GM12878 (cell line): ENCODE data around the gene DYDC1. TPM values are rescaled to one million over a fixed set of nuclear protein-coding genes. Genes with fewer than 3 reads are reported as not detected.

ENCODE experiments used
- ATAC-seq: fragments of 200-7000 bp; cut with Tn5 transposase; 3 replicates; pipeline ENCODE4 v1.9.1; 2020; ENCODE audit warnings: mild to moderate bottlenecking, moderate library complexity
- BruUV-seq: library from RNA; stranded (reverse); fragments of 400-500 nt; replicated peaks from 2 replicates; lab custom pipeline; 2021; lab: Mats Ljungman, UMichigan
- CTCF ChIA-PET: fragments of 300-600 bp; sonication (Branson Sonifier 250); formaldehyde crosslinking; extraction: SDS; loops from one replicate; lab custom pipeline; 2021; ENCODE audit warnings: inconsistent platforms; lab: Yijun Ruan, JAX
- POLR2A ChIA-PET: fragments of 350-600 bp; formaldehyde crosslinking; extraction: SDS; loops from one replicate; lab custom pipeline; 2021; ENCODE audit warnings: inconsistent platforms; lab: Charles Lee
- RAD21 ChIA-PET: fragments of 300-600 bp; sonication (Branson Sonifier 250); formaldehyde crosslinking; loops from one replicate; lab custom pipeline; 2023; ENCODE audit warnings: antibody characterized with exemption; ENCODE audit not compliant: unreplicated experiment; lab: Charles Lee
- SMC1A ChIA-PET: fragments of 300-600 bp; sonication (Branson Sonifier 250); formaldehyde crosslinking; loops from one replicate; lab custom pipeline; 2023; ENCODE audit not compliant: unreplicated experiment, uncharacterized antibody; lab: Charles Lee
- DNase-seq: peaks from one replicate; pipeline ENCODE4 v3.0.0-alpha.2; 2011; ENCODE audit warnings: low read depth, low spot score
- FAIRE-seq: peaks from 3 replicates; lab custom pipeline; 2011; peaks lifted over from hg19 to GRCh38; lab: Jason Lieb, UNC
- H2AFZ ChIP-seq: 2 replicates; pipeline ENCODE4 v1.6.0; 2011; ENCODE audit warnings: low read depth, low read length, control low read depth; ENCODE audit not compliant: control insufficient read depth
- H3K27ac ChIP-seq: 2 replicates; pipeline ENCODE4 v1.5.1; 2011; ENCODE audit warnings: control low read depth; ENCODE audit not compliant: control insufficient read depth, insufficient read depth
- H3K27me3 ChIP-seq, 2 experiments: replicated peaks in 1 of 2; 2 replicates each; pipeline versions ENCODE4 v1.6.0 to v1.6.1; 2011; ENCODE audit warnings: low read length in 1 of 2; ENCODE audit not compliant: control insufficient read depth in 2 of 2, insufficient read depth in 2 of 2
- H3K36me3 ChIP-seq, 2 experiments: 2 replicates each; pipeline ENCODE4 v1.5.1; 2011; ENCODE audit warnings: low read length in 1 of 2; ENCODE audit not compliant: control insufficient read depth in 2 of 2, insufficient read depth in 2 of 2
- H3K4me1 ChIP-seq: 2 replicates; pipeline ENCODE4 v1.6.1; 2011; ENCODE audit warnings: mild to moderate bottlenecking, low read length, moderate library complexity, mixed read lengths; ENCODE audit not compliant: control insufficient read depth, insufficient read depth
- H3K4me2 ChIP-seq: 2 replicates; pipeline ENCODE4 v1.6.0; 2011; ENCODE audit warnings: control low read depth; ENCODE audit not compliant: control insufficient read depth, insufficient read depth
- H3K4me3 ChIP-seq: fragments of 200-600 bp; sonication (generic); 2 replicates; pipeline ENCODE4 v1.5.1; 2016
- H3K79me2 ChIP-seq: 2 replicates; pipeline ENCODE4 v1.6.0; 2011; ENCODE audit warnings: low read length; ENCODE audit not compliant: control insufficient read depth, insufficient read depth
- H3K9ac ChIP-seq: 2 replicates; pipeline ENCODE4 v1.8.0; 2011; ENCODE audit warnings: low read length, control low read depth, mixed read lengths; ENCODE audit not compliant: control insufficient read depth, insufficient read depth
- H3K9me3 ChIP-seq: replicated peaks from 3 replicates; pipeline ENCODE4 v1.5.1; 2011; ENCODE audit warnings: mild to moderate bottlenecking, low read length; ENCODE audit not compliant: control insufficient read depth, insufficient read depth
- H4K20me1 ChIP-seq: 2 replicates; pipeline ENCODE4 v1.6.0; 2011; ENCODE audit not compliant: control insufficient read depth, insufficient read depth
- CHD2 ChIP-seq: IDR thresholded peaks from 2 replicates; pipeline ENCODE4 v1.6.1; 2011; ENCODE audit warnings: low read depth, low read length, improper control_type of control experiment, borderline replicate concordance
- CREB1 ChIP-seq: IDR thresholded peaks from 2 replicates; pipeline ENCODE4 v1.6.1; 2012; ENCODE audit warnings: low read depth, mild to moderate bottlenecking, inconsistent platforms
- CREM ChIP-seq: IDR thresholded peaks from 2 replicates; pipeline ENCODE4 v1.6.1; 2014; ENCODE audit warnings: antibody characterized with exemption, low read depth
- CUX1 ChIP-seq: IDR thresholded peaks from 2 replicates; pipeline ENCODE4 v1.6.1; 2012; ENCODE audit warnings: improper control_type of control experiment, low read depth, low read length; ENCODE audit not compliant: insufficient replicate concordance
- EED ChIP-seq: sonication (generic); IDR thresholded peaks from 2 replicates; pipeline ENCODE4 v1.6.1; 2016; ENCODE audit warnings: antibody characterized with exemption, low read depth
- ETV6 ChIP-seq, 2 experiments: fragments of 450-650 bp in 1 of 2; IDR thresholded peaks in 1 of 2; conservative IDR thresholded peaks in 1 of 2; 2 replicates each; pipeline ENCODE4 v1.6.1; 2014; ENCODE audit warnings: antibody characterized with exemption in 1 of 2, borderline replicate concordance in 1 of 2, low read depth in 1 of 2, mild to moderate bottlenecking in 1 of 2, moderate library complexity in 1 of 2
- HDAC6 ChIP-seq: fragments of 200-600 bp; sonication (generic); IDR thresholded peaks from one replicate; pipeline ENCODE4 v1.8.0; 2017; ENCODE audit warnings: antibody characterized with exemption; ENCODE audit not compliant: unreplicated experiment
- JUNB ChIP-seq: IDR thresholded peaks from 2 replicates; pipeline ENCODE4 v1.6.1; 2016; ENCODE audit warnings: antibody characterized with exemption, mild to moderate bottlenecking
- MTA2 ChIP-seq: fragments of 450-650 bp; IDR thresholded peaks from 2 replicates; pipeline ENCODE4 v1.6.1; 2016; ENCODE audit warnings: low read depth, mild to moderate bottlenecking, moderate library complexity
- NR2F1 ChIP-seq: fragments of 450-650 bp; conservative IDR thresholded peaks from 2 replicates; pipeline ENCODE4 v1.6.1; 2017; ENCODE audit warnings: mild to moderate bottlenecking
- PML ChIP-seq: IDR thresholded peaks from 2 replicates; pipeline ENCODE4 v1.6.1; 2012; ENCODE audit warnings: low read length, inconsistent platforms
- POLR2AphosphoS2 ChIP-seq: IDR thresholded peaks from 2 replicates; pipeline ENCODE4 v1.6.1; 2011; ENCODE audit warnings: low read depth, mild to moderate bottlenecking, low read length, improper control_type of control experiment, moderate library complexity
- POU2F2 ChIP-seq: IDR thresholded peaks from 3 replicates; pipeline ENCODE4 v1.6.1; 2011; ENCODE audit warnings: low read depth, mild to moderate bottlenecking, low read length, borderline replicate concordance
- RBBP5 ChIP-seq: fragments of 200-600 bp; sonication (generic); conservative IDR thresholded peaks from 2 replicates; pipeline ENCODE4 v1.6.1; 2016
- SKIL ChIP-seq: fragments of 450-650 bp; IDR thresholded peaks from 2 replicates; pipeline ENCODE4 v1.6.1; 2017; ENCODE audit warnings: mild to moderate bottlenecking, low read depth, inconsistent platforms; ENCODE audit not compliant: poor library complexity, severe bottlenecking
- TAF1 ChIP-seq: IDR thresholded peaks from 2 replicates; pipeline ENCODE4 v1.6.1; 2011; ENCODE audit warnings: mild to moderate bottlenecking, low read depth, low read length, borderline replicate concordance
- WGBS: methylation state at CpG from one replicate; pipeline ENCODE4 v1.1.6; 2016; ENCODE audit warnings: low lambda C conversion rate; ENCODE audit not compliant: insufficient replicate concordance, insufficient coverage; ENCODE audit errors: missing lambda C conversion rate; 5-methylcytosine and 5-hydroxymethylcytosine counted together
- in situ Hi-C: fragments of 300-500 bp; cut with MboI; formaldehyde crosslinking; loops from 9 replicates; pipeline ENCODE4 v1.14.3; 2018; ENCODE audit warnings: mixed read lengths
- intact Hi-C: fragments of 100-400 bp; cut with micrococcal nuclease; formaldehyde crosslinking; loops from one replicate; pipeline ENCODE4 v1.14.2; 2022; ENCODE audit not compliant: unreplicated experiment
- polyA plus RNA-seq, 11 experiments: library from polyadenylated mRNA; depleted of rRNA in 4 of 11; unstranded in 6 of 11; stranded (reverse) in 5 of 11; fragments of >200 nt; fragmentation: Nextera tagmentation in 4 of 11; fragmentation: Illumina TruSeq in 1 of 11; extraction: Ambion mirVana in 4 of 11; extraction: Trizol in 1 of 11; gene quantifications; 1 replicate in 1 of 11; 2 replicates in 10 of 11; pipeline versions ENCODE4 v1.2.1 to v1.2.3, GENCODE V29; 2011 to 2016; ENCODE audit warnings: inconsistent platforms in 2 of 11, missing spikeins in 2 of 11, low read depth in 1 of 11
- total RNA-seq, 4 experiments: library from RNA; depleted of rRNA in 3 of 4; stranded (reverse); fragments of >200 nt in 3 of 4; fragmentation: Illumina TruSeq in 1 of 4; extraction: Trizol in 1 of 4; gene quantifications; 2 replicates each; pipeline versions ENCODE4 v1.2.1 to v1.2.3, GENCODE V29; 2013 to 2021

Gene DYDC1
- total and polyA plus RNA-seq, 10 of the 15 experiments (the other 5 are each of a cell fraction or from before 2014, with no cell fraction given) = not detected

DNA sequence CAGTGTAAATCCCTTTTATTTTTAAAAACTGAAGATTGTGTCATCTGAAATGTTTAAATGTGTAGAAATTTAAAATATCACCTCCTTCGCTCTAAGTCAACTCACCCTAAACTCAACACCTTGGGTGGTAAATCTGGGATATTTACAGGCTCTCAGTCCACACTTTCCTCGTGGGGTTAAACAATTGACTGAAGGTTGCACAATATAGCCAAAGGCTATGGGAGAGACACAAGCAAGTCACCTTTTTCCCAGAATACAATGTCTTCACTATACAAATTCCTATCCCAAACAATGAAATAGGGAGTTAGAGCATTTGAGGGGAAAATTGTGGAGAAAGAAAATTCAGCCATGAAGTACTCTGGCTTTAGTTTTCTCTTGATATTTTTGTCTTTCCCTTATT lies 34.4 kb downstream of the DYDC1 start (continued):
- TF ChIP-seq SKIL (no peak), POLR2AphosphoS2 (no peak), CREB1 (no peak), TAF1 (no peak)

DNA sequence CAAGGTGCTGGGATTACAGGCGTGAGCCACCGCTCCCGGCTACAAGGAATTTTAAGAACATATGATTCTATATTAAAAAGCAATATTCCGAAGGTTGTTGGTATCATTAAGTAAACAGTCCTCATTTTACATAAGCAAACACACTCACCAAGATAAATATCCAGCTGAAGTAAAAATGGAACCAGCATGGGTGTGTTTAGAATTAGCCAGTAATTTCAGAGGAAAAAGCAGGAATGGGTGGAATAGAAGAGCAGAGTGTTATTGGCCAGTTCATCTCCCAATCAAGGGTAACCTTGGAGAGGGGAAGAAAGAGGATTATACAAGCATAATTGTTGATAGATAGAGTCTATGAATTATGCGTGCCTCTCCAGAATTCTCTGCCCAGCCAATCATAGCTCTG lies 35.4 kb downstream of the DYDC1 start:
- H3K4me3 ChIP-seq = no peak overlapping the region
- H3K79me2 ChIP-seq = no peaks in the 10 kb centered on the region
- no peak overlapping the region for H3K9ac ChIP-seq
- POLR2A ChIA-PET = no interaction called here
- no peak for DNase-seq
- intact Hi-C loops = no loop called here
- RAD21 ChIA-PET = no interaction called here
- FAIRE-seq = no peak
- H3K27me3 ChIP-seq = peaks cover 0 to 1% of the 10 kb centered on the region in 2 experiments; a peak in 2 of 4 replicates
- no TSS peak for BruUV-seq
- WGBS = 58% methylated on average over 5 of the region's 5 CpGs
- H2AFZ ChIP-seq = no peak overlapping the region
- H3K9me3 ChIP-seq = no peaks in the 10 kb centered on the region
- no peak overlapping the region for H3K27ac ChIP-seq
- SMC1A ChIA-PET = interaction anchor here (0.5 kb wide), 1 partner anchor 1791 kb away, joined by 3 read pairs; no protein-coding TSS in a partner anchor
- CTCF ChIA-PET = no interaction called here
- H4K20me1 ChIP-seq = no peaks in the 10 kb centered on the region
- in situ Hi-C loops = no loop called here
- no peaks in the 10 kb centered on the region for H3K4me1 ChIP-seq
- ATAC-seq = no peak
- no peaks in the 10 kb centered on the region for H3K36me3 ChIP-seq
- H3K4me2 ChIP-seq = no peak overlapping the region
- TF ChIP-seq CREM (no peak), HDAC6 (no peak), JUNB (no peak), CUX1 (no peak), EED (no peak), POU2F2 (no peak), POLR2AphosphoS2 (no peak), MTA2 (no peak), PML (no peak), RBBP5 (no peak), ETV6 (conservative IDR thresholded peaks at IDR 0.05 in 1 of 2, IDR thresholded peaks at IDR 0.05 in 1 of 2; ENCODE audit: borderline replicate concordance in 1 of 2, low read depth in 1 of 2) (no peak), NR2F1 (no peak), CHD2 (no peak)
